Right renal cortex interstitium (tissue), 3 donors: ENCODE results near the gene SDK2. TPM values are rescaled to one million over a fixed set of nuclear protein-coding genes. Genes with fewer than 3 reads are reported as not detected.
"Not testable (repeated sequence)": the region's sequence is repeated elsewhere in the genome, so short reads cannot be mapped to it uniquely, and the experiment has no call there.

Experiments used
- DNase-seq, 3 donors: peaks; one replicate each; pipeline ENCODE4 v3.0.0-alpha.2; 2013; ENCODE audit warnings: low read depth in 3 of 3, low spot score in 2 of 3
- polyA plus RNA-seq, 3 donors: library from polyadenylated mRNA; unstranded; fragments of 120-200 nt; gene quantifications; one replicate each; pipeline ENCODE4 v1.2.1, GENCODE V29; 2013; ENCODE audit not compliant: insufficient read length in 3 of 3

The SDK2 gene
- polyA plus RNA-seq, 3 donors = 7.7 to 8.4 (median 8.3) TPM

DNA sequence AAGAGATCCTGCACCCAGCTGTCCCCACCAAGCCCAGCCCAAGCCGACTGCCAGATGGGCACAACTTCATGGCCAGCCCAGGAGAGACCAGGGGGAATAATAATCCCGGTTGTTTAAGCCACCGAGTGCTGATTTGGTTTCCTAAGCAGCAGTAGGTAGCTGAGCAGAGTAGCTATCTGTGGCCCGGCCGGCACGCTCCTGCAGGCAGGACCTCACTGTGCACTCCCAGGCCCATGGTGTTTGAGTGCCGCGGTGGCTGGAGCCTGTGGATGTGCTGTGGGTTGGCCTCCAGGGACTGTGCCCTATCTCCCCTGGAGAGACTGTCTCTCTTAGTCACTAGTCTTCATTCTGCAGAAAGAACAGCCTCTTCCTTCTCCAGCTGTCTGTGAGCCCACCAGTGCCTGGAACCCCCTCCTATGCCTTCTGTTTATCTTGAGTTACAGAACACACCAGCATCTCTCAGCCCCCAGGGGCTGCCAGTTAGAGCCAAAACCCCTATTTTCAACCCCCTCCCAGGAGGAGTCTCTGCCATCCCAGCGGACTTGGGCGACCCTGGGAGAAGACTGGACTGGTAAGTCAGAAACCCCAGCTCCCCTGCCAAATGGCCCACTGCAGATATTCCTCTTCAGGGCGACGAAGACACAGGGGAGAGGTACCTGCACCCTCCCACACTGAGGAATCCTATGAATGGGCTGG is 152.0 kb downstream of the SDK2 start:
- DNase-seq = no peak

DNA sequence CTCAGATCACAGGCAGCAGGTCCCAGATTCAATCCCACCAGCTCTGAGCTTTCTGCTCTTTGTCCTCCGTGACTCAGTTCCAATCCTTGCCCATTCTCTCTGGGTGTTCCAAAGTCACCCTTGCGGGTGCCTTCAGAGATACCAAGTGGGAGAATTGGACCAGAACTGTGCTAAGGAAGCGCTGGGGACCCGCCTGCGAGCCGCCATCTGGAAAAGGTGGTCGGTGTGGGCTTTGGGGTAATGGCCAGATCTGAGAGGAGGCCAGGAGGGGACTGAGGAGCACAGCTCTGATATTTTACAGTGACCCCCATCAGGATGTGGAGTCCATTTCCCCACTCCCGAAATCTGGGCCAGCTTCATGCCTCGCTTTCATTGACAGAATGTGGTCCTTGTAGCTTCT is 152.6 kb downstream of the SDK2 start:
- no peak for DNase-seq

DNA sequence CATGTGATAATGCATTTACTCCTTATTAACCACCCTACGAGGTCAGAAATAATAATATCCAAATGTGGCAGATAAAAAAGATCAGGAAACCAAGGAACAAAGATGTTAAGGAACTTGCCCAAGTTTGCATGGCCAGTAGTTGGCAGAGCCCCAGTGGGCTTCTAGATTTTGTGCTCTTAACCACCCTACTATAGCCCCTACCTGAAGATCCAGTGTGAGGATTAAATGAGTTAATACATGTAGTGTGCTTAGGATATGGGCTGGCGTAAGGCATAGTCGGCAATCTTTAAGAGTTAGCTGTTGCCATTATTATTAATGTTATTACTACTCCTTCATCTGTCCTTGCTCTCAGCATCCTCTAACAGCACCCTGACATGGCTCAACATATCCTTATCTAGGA is 153.4 kb downstream of the SDK2 start:
- DNase-seq = no peak

DNA sequence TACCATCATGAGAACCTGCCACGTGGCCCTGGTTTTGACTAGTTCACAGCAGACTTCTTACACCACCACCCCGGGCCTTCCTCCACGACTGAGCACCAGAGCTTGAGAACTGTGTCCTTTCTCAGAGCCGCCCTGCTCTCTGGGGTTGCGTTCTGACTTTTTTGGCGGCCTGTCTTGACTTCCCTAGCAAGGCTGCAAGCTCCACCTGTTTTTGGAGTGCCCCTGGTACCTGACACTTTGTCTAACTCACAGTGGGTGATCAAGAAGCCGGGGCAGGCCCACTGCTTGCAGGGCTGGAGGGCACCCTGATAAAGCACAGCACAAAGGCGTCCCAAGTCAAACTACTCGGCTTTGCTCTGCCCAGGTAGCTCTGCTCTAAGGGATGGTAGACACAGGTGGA is 154.3 kb downstream of the SDK2 start:
- DNase-seq = no peak

DNA sequence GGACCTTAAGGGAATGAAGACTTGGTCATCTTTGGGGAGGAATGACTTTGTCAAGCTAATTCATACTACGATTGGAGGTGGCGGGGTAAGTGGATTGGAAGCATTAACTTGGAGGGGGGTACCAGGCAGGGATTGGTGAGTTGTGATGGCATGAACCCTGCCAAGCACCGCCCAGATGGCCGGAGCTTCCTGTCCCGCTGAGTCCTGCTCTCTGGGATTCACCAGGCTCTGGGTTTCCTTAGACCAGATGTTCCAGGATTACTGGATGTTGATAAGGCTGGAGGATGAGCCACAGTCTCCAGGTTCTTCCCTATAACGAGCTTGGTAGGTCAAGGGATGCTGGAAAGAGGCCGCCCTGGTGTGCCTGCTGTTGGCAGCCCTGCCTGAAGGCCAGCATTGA is 154.9 kb downstream of the SDK2 start:
- DNase-seq = no peak

DNA sequence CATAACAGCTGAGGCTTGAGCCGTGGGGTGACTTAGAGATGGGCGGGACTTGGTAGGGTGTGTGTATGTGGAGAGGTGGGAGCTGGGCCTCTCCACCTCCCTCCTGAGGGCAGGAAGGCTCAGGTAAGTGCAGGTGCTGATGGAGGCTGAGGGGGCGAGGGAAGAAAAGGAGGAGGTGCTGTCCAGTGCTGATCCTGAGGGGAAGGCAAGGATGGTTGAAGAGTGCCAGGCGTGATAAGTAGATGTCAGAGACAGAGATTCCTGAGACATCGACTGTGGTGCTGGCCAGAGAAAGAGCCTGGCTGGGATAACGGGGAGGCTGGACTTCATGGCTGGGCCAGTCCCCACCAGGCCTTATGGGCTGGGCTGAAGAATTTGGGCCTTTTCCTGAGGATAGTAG is 159.1 kb downstream of the SDK2 start:
- no peak for DNase-seq

DNA sequence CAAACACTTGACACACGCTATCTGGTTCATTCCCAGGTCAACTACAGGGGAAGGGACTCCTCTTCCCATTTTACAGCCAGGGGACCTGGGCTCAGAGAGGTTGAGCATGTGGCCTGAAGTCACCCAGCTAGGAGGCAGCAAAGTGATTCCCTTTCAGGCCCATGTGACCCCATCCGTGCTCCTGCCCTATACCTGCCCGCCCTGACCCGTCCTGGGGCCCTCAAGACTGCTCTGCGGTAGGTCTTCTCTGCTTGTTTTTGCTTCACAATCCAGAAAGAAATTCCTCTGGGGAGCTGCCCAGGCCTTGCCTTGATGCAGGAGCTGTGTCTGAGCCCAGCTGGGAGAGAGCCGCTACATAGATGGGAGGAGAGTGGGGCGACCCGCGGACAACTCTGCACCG is 161.4 kb downstream of the SDK2 start:
- DNase-seq = no peak

DNA sequence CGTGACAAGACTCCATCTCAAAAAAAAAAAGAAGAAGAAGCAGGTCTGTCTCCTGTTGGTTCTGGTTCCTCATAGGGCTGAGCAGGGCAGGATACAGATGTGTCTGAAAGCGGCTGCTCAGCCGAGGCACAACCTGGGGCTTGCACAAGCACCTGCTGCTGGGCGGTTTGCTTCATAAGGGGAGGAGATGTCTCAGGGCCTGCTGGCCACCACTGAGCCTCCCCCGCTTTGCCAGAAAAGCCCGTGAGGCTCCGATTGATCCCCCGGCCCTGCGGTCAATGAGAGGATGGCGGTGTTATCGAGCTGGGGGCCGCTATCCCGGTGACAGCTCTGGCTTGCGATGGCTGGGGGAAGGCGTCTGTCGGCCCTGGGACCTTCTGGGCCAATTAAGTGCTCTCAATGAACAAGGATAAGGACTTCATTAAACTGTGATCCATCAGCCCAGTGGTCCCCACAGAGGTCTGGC is 162.0 kb downstream of the SDK2 start:
- DNase-seq = no peak

DNA sequence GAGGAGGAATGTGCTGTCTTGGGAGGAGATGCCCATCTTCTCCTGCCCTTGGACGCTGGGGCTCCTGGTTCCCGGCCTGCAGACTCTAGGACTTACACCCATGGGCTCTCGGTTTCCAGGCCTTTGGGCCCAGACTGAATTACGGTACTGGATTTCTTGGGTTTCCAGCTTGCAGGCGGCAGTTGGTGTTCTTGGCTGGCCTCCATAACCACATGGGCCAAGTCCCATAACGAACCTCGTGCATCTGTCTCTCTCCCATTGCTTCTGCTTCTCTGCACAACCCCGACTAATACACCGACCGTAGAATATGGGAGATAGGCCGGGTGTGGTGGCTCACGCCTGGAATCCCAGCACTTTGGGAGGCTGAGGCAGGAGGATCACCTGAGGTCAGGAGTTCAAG is 162.6 kb downstream of the SDK2 start:
- no peak for DNase-seq

DNA sequence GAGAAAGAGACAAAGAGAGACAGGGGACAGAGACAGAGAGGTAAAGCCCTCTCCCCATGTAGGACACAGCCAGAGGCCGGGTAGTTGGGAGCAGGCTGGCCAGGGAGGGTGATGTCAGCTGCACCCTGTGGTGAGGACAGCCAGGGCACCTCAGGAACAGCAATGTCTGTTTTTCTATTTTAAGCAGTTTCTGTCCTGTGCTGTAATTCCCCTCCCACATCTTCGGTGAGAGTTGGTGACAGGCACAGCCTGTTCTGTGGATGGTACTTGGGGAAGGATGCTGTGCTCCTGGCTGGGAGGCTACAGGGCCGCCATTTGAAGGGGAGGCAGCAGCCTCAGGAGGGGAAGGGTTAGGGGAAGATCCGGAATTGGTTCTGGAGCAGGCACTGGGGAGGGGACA is 163.5 kb downstream of the SDK2 start:
- no peak for DNase-seq

DNA sequence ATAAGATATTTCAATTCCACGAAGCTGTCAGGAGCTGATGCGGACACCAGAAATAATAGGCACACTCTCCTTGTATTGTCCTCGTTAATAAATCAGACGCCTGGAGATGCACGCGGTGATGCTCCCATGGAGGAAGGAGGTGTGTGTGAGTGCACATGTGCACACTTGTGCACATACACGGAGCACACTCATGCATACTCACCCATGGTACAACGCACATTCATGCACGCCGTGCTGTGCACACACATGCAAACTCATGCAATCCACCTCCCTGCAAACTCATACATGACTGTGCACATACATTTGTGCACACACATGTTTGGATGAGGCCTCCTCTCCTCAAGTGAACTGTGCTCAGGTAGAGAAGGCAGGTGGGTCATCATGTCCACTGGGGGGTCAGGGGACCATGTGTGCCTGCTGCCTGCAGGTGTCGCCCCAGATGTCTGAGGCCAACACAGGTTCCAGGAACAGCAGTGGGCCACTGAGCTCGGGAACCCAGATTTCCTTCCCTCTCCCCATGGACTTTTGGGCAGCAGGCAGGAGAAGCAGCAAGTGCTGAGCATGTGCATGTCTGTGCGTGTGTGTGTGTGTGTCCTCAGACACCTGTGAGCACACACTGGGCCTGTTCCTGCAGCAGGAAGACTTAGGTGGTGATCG is 165.3 kb downstream of the SDK2 start:
- no peak for DNase-seq

DNA sequence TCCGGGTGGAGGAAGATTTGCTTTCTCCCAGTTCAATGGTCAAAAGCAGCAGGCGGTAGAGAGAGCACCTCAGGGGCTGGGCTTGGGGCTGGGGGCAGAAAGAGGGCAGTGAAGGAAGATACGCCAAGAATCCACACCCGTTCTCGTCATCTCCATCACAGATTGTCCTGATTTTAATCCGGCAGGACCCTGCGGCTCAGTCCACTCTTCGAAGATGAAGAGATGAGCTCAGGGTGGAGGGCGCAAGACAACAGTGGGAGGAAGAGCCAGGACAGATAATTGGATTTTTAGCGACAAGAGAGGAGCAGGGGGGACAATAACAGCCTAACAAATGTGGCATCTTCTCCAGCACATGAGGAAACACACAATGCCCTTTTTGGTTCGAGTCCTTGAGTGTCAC is 165.9 kb downstream of the SDK2 start:
- DNase-seq = no peak

DNA sequence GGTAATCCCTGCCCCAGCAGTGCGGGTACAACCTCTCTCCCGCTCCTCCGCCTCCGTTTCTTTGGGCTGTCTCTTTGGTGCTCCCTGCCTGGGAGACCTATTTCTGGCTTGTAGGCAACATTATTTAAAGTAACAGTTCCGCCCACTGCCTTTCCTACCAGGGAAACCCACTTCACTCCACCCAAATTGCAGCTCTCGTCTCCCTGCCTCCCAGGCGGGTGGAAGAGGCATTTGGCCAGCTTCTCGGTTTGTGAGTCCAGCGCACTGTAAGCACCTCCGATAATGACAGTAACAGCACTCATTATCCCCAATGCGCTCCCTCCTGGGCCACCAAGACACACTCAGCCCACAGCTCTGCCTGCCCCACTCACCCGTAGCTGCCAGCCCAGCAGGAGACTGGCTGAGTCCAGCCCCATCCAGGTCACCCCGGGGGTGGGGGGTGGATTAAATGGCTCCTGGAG is 167.3 kb downstream of the SDK2 start:
- no peak for DNase-seq

DNA sequence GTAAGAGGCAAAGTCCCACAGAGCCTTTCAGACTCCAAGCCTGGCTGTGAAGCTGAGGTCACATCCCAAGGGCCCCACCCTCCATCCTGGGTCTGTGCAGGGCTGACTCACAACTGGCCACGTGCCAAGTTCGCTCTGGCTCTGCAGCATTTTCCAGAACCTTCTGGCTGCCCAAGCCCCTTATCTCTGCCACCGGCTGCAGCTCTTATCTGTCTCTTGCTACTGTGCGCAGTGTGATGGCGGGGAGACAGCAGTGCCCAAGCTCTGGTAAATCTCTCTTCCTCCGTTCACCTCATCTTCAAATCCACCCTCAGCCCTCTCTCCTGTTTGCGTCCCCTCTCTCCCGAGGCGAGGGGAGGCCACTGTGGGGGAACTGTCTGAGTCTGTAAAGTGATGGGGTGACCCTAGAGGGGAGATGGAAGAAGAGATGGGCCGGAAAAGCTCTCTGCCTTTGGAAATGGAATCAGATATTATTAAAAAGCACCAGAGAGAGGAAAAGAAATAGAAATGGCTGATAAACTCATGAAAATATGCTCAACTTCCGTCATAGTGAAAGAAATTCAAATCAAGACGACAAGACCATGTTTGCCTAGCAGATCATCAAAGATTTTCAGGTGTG is 169.8 kb downstream of the SDK2 start:
- no peak for DNase-seq

DNA sequence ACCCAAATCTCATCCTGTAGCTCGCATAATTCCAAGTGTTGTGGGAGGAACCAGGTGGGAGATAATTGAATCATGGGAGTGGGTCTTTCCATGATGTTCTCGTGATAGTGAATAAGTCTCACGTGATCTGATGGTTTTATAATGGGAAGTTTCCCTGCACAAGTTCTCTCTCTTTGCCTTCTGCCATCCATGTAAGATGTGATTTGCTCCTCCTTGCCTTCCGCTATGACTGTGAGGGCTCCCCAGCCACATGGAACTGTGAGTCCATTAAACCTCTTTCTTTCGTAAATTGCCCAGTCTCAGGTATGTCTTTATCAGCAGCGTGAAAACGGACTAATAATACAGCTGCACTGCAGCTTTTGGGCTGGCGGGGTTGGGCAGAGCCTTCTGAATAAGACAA is 171.5 kb downstream of the SDK2 start:
- not testable (repeated sequence) for DNase-seq

DNA sequence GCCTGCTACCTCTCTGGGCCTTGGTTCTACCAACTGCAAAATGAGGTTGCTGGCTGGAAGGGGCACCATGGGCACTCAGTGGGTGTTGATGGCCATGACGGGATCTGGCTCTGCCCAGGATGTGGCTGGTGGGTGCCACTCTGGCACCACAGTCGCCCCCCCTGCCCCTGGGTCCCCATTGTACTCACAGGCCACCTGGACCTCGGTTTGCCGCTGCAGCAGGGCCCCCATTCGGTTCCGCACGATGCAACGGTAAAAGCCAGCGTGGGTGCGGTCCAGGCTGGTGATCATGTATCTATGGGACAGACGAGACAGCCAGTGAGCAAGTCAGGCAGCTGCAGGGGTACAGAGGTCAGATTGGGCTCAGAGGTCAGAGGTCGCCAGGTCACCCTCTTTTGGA is 172.3 kb downstream of the SDK2 start:
- no peak for DNase-seq

DNA sequence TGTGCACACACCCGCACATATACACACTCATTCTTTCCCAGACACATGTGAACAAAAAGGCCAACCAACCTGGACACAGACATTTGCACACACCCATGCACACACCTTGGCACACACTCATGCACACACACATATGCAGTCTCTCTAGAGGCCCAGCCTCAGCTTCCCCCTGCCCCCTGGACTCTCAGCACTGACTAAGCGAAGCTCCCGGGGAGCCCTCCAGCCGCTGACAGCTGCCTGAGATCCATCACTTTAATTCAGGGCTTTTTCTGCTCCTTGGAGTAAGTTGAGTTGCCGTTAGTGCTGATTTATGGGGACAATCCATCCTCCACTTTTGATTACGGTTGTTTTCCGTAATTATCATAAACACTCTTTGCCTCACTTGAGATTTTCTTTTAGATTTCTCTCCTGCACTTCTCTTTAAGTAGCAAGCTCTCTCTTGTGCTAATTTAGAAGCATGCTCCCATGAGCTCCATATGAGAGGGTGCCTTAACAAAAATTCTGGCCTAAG is 173.9 kb downstream of the SDK2 start:
- no peak for DNase-seq

DNA sequence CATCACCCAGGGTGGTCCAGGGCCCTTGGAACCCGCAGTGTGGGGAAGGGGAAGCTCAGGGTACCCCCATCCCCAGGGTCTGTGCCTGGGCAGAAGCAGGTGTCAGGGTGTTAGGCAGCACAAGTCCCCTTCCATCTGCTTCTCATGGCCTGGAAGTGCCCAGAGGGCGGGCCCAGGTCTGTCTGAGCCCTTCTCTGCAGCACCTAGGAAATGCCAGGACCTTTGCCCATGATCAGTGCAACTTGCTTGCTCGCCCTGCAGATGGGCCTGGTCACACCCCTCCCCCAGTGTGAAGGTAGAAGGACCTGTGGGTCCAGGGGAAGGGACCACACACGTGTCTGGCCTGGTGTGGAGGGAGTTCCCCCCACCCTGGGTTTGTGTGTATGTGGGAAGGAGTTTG is 174.9 kb downstream of the SDK2 start:
- no peak for DNase-seq

DNA sequence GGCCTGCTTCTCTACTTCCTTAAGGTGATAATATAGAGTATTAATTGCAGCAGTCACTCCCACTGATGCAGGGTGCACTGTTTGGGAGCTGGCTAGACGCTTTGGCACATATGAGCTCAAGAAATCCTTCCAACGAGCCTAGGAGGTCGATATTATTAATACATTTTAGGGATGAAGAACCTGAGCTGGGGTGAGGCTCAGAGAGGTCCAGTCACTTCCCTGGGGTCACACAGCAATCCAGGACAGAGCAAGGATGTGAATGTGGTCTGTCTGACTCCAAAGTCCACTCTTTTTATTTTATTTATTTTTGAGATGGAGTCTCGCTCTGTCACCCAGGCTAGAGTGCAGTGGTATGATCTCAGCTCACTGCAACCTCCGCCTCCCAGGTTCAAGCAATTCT is 176.0 kb downstream of the SDK2 start:
- no peak for DNase-seq

DNA sequence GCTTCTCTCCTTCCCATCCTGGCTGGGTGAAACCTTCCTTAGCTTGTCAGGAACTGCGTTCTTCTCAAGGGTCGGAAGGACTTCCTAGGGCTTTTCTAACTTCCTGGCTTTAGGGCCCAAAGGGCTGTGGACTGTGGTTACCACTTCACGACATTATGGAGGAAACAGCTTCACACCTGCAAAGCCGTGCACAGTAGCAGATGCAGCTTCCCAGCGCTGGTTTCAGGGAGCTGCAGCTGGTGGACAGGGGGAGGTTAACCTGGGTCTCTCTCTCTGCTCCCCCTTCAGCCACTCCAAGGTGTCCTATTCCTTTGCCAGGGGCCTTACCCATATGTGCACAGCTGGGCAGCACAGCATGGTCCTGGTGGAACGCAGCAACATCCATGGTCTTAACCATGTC is 176.6 kb downstream of the SDK2 start:
- no peak for DNase-seq

DNA sequence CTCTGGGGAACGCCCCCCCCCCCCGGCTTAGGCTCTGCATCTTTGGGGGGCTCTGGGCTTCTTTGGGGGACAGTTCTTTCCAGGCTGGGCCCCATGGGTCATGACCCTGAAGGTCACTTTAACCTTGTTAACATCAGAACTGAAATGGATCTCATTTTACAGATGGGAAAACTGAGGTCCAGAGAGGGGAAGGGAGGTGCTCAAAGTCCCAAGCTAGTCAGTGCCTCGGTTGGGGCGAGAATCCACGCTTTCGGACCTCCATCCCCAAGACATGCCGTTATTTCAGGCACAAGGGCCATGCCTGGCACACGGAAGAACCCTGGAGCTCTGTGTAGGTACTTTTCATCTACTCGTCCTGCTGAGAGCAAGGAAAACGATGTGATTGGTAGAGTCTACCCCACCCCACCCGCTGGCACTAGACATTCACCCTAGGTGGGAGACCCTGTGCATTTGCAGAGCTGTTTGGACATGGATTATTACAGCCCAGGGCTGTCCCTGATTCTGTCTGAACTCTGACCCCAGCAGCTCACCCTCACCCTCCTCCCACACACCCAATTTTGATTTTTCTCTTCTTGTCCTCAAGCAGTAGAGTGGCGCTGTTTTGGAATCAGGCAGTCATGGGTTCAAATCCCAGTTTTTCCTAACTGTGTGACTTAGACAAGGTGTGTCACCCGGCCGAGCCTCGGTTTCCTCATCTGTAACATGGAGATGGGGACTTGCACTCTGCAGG is 177.4 kb downstream of the SDK2 start:
- DNase-seq = no peak
